AG04449 (cell line): Measurements from ENCODE around the gene NFS1.
A peak's percentile ranks its signal among the peaks of the same experiment; 100 is the strongest.

Experiments
- CTCF ChIA-PET: fragments of 350-600 bp; formaldehyde crosslinking; extraction: SDS; loops from one replicate; lab custom pipeline; 2021; ENCODE audit warnings: antibody characterized with exemption; lab: Yijun Ruan, JAX
- POLR2A ChIA-PET: fragments of 400-600, 350-600 bp; formaldehyde crosslinking; extraction: SDS; loops from one replicate; lab custom pipeline; 2020; ENCODE audit warnings: antibody characterized with exemption, inconsistent platforms; lab: Yijun Ruan, JAX
- DNase-seq: peaks from one replicate; pipeline ENCODE4 v3.0.0-alpha.2; 2010; ENCODE audit warnings: low read depth, low spot score
- H3K4me3 ChIP-seq: 2 replicates; pipeline ENCODE4 v1.5.1; 2011; ENCODE audit warnings: low read depth, mild to moderate bottlenecking, control low read depth, low read length
- CTCF ChIP-seq: IDR thresholded peaks from one replicate; pipeline ENCODE4 v1.5.1; 2011; ENCODE audit warnings: mild to moderate bottlenecking, moderate library complexity, low read length, control low read depth, inconsistent platforms; ENCODE audit not compliant: insufficient read depth; ENCODE audit errors: missing control alignments

The NFS1 gene

GRCh38 chr20:35702824-35703695 is 3.9 kb upstream of the NFS1 start:
- POLR2A ChIA-PET: interaction anchor here (1.5 kb wide), 1 partner anchor 39 kb away, joined by 8 read pairs; the partner anchor contains the start of gene RBM39
- TF ChIP-seq CTCF: no peak
- H3K4me3 ChIP-seq: no peak overlapping the region
- CTCF ChIA-PET: interaction anchor here (0.6 to 2.3 kb wide), 7 partner anchors 8 to 251 kb away, joined by 3 to 6 read pairs (median 3); partner anchors contain the start of gene SCAND1
- no peak for DNase-seq

GRCh38 chr20:35702051-35702823 is 3.1 kb upstream of the NFS1 start:
- CTCF ChIA-PET: interaction anchor here (0.6 to 2.3 kb wide), 5 partner anchors 9 to 182 kb away, joined by 3 to 6 read pairs (median 3); no protein-coding TSS in a partner anchor
- TF ChIP-seq CTCF: no peak
- POLR2A ChIA-PET: interaction anchor here (0.5 to 1.5 kb wide), 2 partner anchors 40 to 183 kb away, joined by 3 to 8 read pairs; partner anchors contain the start of gene RBM39
- DNase-seq: no peak
- no peak overlapping the region for H3K4me3 ChIP-seq

DNA sequence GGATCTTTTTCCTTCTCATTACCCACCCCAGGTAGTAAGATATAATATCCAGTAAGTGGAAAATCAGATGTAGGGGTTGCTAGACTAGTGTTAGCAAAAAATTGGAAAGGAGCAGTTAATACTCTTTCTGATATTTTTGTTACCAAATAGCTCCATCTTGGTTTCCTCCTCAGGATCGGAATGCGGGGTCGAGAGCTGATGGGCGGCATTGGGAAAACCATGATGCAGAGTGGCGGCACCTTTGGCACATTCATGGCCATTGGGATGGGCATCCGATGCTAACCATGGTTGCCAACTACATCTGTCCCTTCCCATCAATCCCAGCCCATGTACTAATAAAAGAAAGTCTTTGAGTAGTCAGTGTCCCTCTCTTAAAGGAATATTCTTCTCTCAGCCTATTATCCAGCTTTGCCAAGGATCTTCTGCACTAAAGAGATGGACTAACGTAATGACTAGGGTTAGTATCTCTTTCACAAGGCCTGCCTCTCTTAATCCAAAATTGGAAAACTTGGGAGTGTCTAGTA is 1.5 kb upstream of the NFS1 start:
- CTCF ChIA-PET: interaction anchor here (1.0 to 1.7 kb wide), 2 partner anchors 10 to 184 kb away, joined by 3 to 6 read pairs; no protein-coding TSS in a partner anchor
- POLR2A ChIA-PET: interaction anchor here (1.4 kb wide), 1 partner anchor 184 kb away, joined by 5 read pairs; no protein-coding TSS in a partner anchor
- no peak for TF ChIP-seq CTCF
- H3K4me3 ChIP-seq: peak overlapping the region; percentile 98; the same call in 1 of the 2 replicates
- no peak for DNase-seq

- peak overlapping the region; percentile 98 for H3K4me3 ChIP-seq
- TF ChIP-seq CTCF: no peak
- no peak for DNase-seq
- ChIA-PET CTCF (interaction anchor here (0.6 to 1.7 kb wide), 4 partner anchors 10 to 185 kb away, joined by 3 to 6 read pairs (median 3); no protein-coding TSS in a partner anchor), POLR2A (interaction anchor here (1.0 to 1.4 kb wide), 2 partner anchors 11 to 184 kb away, joined by 4 to 5 read pairs; no protein-coding TSS in a partner anchor)
Measured at GRCh38 chr20:35699957-35700624, 939 bp upstream of the NFS1 start.

GRCh38 chr20:35698298-35699126 is 640 bp downstream of the NFS1 start:
- ChIA-PET CTCF (no interaction called here), POLR2A (interaction anchor here (1.0 kb wide), 1 partner anchor 44 kb away, joined by 3 read pairs; no protein-coding TSS in a partner anchor)
- DNase-seq: no peak

More at GRCh38 chr20:35698298-35699126, 640 bp downstream of the NFS1 start:
- no peak for TF ChIP-seq CTCF
- H3K4me3 ChIP-seq: peak overlapping the region; percentile 98
